Memory B cell (primary cell): ENCODE results near the gene SFTPB.

ENCODE experiments used
- ATAC-seq: fragments of 150-1000 bp; cut with Tn5 transposase; 2 replicates; pipeline ENCODE4 v1.10.0; 2021; ENCODE audit warnings: low read depth, mild to moderate bottlenecking, moderate library complexity
- DNase-seq, 2 donors: peaks; one replicate each; pipeline ENCODE4 v3.0.0; 2022; ENCODE audit warnings: low spot score in 2 of 2
- H3K27ac Mint-ChIP-seq: one replicate; pipeline ENCODE4 v1.8.0; 2022; ENCODE audit warnings: mild to moderate bottlenecking, moderate library complexity, mixed read lengths
- H3K27me3 Mint-ChIP-seq: one replicate; pipeline ENCODE4 v1.8.0; 2022; ENCODE audit warnings: mixed read lengths
- H3K36me3 Mint-ChIP-seq: one replicate; pipeline ENCODE4 v1.8.0; 2022; ENCODE audit warnings: mild to moderate bottlenecking, mixed read lengths
- H3K4me1 Mint-ChIP-seq: one replicate; pipeline ENCODE4 v1.8.0; 2022; ENCODE audit warnings: mixed read lengths
- H3K4me3 Mint-ChIP-seq: one replicate; pipeline ENCODE4 v1.8.0; 2022; ENCODE audit warnings: mild to moderate bottlenecking, moderate library complexity, mixed read lengths
- H3K9me3 Mint-ChIP-seq: one replicate; pipeline ENCODE4 v1.8.0; 2022; ENCODE audit warnings: mixed read lengths

The SFTPB gene

DNA sequence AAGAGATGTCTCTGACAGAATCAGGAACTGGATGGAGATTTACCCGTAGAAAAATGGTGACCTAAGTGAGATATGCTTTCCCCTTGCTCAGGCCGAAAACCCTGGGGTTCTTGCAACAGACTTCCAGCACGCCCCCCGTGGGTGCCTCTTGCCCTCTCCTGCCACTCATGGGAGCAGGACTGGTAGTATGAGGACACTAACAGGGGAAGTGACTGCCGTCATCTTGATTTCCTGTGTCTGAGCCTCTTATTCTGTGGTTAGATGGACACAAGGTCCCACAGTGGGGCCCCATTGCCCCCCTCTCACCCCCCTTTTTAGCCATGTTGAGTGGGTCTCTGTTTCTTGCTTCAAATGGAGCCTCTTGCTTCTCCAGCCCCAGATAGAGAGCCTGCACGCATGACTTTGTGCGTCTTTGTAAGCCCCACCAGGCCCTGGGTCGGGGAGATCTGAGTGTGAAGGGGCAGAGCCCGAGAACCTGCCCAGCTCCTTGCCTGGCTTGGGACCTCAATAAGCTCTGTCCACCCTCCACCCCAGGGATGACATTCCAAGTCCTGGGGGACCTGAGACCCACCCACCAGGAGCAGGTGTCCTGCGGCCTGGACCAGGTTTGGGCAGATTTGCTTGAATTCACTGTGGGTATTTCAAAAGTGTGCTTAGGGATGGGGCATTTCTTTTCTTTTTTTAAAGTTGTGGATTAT lies 38.7 kb upstream of the SFTPB start:
- DNase-seq: no peak
- H3K9me3 Mint-ChIP-seq: no peaks in the 10 kb centered on the region
- peaks cover 35% of the 10 kb centered on the region for H3K4me1 Mint-ChIP-seq
- H3K4me3 Mint-ChIP-seq: no peak overlapping the region
- ATAC-seq: no peak
- peak overlapping the region; percentile 66 for H3K27ac Mint-ChIP-seq
- peaks cover 9% of the 10 kb centered on the region for H3K27me3 Mint-ChIP-seq
- no peaks in the 10 kb centered on the region for H3K36me3 Mint-ChIP-seq

DNA sequence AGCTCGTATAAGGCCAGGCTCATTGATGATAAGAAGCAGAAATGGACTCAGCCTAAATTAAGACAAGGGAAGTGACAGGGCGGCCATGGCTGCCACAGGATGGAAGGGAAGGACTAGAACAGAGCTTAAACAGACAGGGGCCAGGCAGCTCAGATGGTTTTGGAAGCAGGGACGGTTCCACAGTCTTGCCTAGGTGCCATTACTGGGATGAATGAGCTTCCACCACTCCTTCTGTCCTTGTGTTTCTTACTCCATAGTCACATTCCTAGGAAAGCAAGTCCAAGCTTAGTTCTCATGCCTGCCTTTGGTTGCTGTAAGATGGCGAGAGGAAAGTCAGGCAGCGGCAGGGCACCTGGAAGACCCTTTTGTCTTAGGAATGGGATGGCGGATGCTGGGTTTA lies 38.1 kb upstream of the SFTPB start:
- H3K27me3 Mint-ChIP-seq: peaks cover 4% of the 10 kb centered on the region
- H3K9me3 Mint-ChIP-seq: no peaks in the 10 kb centered on the region
- no peaks in the 10 kb centered on the region for H3K36me3 Mint-ChIP-seq
- ATAC-seq (no peak), DNase-seq (no peak)
- H3K4me3 Mint-ChIP-seq: no peak overlapping the region
- peak overlapping the region; percentile 90 for H3K27ac Mint-ChIP-seq
- peaks cover 35% of the 10 kb centered on the region for H3K4me1 Mint-ChIP-seq

DNA sequence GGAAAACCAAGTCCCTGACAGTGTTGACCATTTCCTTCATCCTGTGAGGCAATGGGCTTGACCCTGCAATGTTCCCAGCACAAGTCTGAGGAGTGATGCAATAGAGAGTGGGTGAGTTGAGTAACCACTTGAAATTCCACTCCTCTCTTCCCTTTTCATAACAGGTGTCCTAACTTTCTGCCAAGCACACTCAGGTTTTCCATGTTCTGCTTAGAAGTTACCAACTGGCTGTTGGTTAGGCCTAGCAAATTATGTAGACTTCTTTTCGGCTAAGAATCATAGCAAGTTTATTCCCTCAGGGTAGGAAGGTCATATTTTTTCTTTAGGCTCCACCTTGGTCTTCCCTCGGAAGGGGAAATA lies 37.7 kb upstream of the SFTPB start:
- Mint-ChIP-seq H3K27me3 (peaks cover 2% of the 10 kb centered on the region), H3K4me1 (peaks cover 35% of the 10 kb centered on the region), H3K9me3 (no peaks in the 10 kb centered on the region), H3K4me3 (no peak overlapping the region), H3K36me3 (no peaks in the 10 kb centered on the region), H3K27ac (peak overlapping the region; percentile 90)
- ATAC-seq (no peak), DNase-seq (no peak)

DNA sequence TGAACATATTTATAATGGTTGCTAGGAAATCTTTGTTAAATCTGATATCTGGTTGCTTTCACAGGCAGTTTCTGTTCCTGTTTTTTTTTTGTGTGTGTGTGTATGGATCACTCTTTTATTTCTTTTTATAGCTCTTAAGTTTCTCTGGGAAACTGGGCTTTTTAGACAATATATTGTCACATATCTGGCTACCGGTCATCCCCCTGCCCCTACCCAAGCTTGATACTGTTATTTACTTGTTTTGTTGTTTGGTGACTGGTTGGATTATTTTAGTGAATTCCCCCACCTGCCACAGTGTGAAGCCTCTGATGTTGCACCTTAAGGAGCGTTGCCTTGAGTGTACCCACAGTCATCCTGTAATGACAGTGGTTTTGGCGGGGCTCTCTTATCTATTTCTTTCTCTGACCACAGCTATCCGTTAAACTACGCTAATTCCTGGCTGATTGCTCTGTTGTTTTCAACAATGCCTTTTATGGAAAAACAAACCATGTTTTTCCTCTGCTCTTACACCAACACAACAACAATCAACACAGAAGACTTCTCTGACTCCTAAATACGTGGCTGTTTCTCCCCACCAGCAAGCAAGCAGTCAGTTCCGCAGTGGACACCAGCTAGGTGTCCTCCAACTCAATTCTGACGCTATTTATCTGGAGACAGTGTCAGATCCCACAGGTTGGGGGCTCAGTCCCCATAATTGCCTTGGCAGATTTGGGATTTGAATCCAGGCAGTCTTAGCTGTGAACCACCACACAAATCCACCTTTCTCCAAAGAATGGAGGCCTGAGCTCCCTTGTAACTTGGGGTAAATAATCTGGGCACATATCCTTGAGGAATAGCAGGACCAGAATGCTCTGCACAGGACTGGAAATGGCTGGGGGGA lies 37.0 kb upstream of the SFTPB start:
- H3K36me3 Mint-ChIP-seq: no peaks in the 10 kb centered on the region
- peak overlapping the region; percentile 90 for H3K27ac Mint-ChIP-seq
- DNase-seq (peak; percentile 34 to 38), ATAC-seq (peak; percentile 70)
- no peaks in the 10 kb centered on the region for H3K27me3 Mint-ChIP-seq
- H3K4me3 Mint-ChIP-seq: peak overlapping the region; percentile 77
- peaks cover 35% of the 10 kb centered on the region for H3K4me1 Mint-ChIP-seq
- H3K9me3 Mint-ChIP-seq: no peaks in the 10 kb centered on the region

DNA sequence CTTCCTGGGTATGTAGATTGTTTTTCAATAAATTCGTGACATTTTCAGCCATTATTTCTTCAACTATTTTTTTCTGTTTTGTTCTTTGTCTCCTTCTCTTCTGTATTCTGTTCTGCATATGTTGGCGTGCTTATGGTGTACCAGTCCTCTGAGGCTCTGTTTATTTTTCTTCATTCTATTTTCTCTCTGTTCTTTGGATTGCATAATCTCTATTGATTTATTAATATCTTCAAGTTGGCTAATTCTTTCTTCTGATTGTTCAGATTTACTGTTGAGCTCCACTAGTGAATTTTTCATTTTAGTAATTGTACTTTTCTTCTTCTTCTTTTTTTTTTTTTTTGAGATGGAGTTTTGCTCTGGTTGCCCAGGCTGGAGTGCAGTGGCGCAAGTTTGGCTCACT lies 36.0 kb upstream of the SFTPB start:
- DNase-seq (no peak), ATAC-seq (no peak)
- H3K4me3 Mint-ChIP-seq: peak overlapping the region; percentile 28
- no peaks in the 10 kb centered on the region for H3K36me3 Mint-ChIP-seq
- peaks cover 35% of the 10 kb centered on the region for H3K4me1 Mint-ChIP-seq
- H3K27me3 Mint-ChIP-seq: no peaks in the 10 kb centered on the region
- peak overlapping the region; percentile 90 for H3K27ac Mint-ChIP-seq
- H3K9me3 Mint-ChIP-seq: no peaks in the 10 kb centered on the region

DNA sequence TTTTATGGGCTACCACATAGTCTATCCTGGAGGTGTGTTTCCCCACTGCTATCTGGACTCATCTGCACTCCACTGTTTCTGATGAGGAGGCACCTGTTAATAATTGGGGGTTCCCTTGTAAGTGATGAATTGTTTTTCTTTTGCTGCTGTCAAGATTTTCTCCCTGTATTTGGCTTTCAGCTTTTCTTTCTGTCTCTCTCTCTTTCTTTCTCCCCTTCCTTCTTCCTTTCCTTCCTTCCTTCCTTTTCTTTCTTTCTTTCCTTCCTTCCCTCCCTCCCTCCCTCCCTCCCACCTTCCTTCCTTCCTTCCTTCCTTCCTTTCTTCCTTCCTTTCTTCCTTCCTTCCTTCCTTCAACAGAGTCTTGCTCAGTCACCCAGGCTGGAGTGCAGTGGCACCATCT lies 35.3 kb upstream of the SFTPB start:
- no peak for ATAC-seq

DNA sequence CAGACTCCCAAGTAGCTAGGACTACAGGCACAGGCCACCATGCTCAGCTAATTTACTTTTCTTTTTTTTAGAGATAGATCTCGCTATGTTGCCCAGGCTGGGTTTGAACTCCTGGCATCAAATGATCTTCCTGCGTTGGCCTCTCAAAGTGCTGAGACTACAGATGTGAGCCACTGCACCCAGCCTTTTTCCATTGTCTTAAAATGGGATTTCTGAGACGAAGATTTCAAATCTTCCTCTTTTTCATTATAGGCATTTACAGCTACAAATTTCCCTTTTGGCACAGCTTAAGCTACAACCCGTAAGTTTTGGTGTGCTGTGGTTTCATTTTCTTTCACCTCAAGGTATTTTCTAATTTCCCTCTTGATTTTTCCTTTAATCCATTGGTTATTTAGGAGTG lies 34.8 kb upstream of the SFTPB start:
- Mint-ChIP-seq H3K27ac (peak overlapping the region; percentile 90), H3K36me3 (no peaks in the 10 kb centered on the region), H3K9me3 (no peaks in the 10 kb centered on the region), H3K4me3 (no peak overlapping the region), H3K4me1 (peaks cover 39% of the 10 kb centered on the region), H3K27me3 (no peaks in the 10 kb centered on the region)
- ATAC-seq: no peak
- no peak for DNase-seq

More for the DNA sequence above, 35.3 kb upstream of the SFTPB start:
- Mint-ChIP-seq H3K9me3 (no peaks in the 10 kb centered on the region), H3K27me3 (no peaks in the 10 kb centered on the region), H3K4me3 (no peak overlapping the region), H3K4me1 (peaks cover 39% of the 10 kb centered on the region), H3K27ac (peak overlapping the region; percentile 90), H3K36me3 (no peaks in the 10 kb centered on the region)
- DNase-seq: no peak

DNA sequence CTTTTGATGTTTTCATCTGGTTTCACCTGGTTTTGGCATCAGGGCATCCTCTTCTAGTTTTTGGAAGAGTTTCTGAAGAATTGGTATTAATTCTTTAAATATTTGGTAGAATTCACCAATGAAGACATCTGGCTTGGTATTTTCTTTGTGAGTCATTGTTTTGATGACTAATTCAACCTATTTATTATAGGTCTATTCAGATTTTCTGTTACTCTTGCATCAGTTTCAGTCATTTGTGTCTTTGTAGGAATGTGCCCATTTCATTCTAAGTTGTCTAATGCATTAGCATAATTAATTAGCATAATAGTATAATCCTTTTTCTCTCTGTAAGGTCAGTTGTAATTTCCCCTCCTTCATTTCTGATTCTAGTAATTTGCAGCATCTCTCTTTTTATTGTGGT lies 34.2 kb upstream of the SFTPB start:
- H3K4me1 Mint-ChIP-seq: peaks cover 38% of the 10 kb centered on the region
- no peaks in the 10 kb centered on the region for H3K27me3 Mint-ChIP-seq
- H3K9me3 Mint-ChIP-seq: no peaks in the 10 kb centered on the region
- DNase-seq (no peak), ATAC-seq (no peak)
- no peaks in the 10 kb centered on the region for H3K36me3 Mint-ChIP-seq
- H3K4me3 Mint-ChIP-seq: no peak overlapping the region
- peak overlapping the region; percentile 90 for H3K27ac Mint-ChIP-seq

DNA sequence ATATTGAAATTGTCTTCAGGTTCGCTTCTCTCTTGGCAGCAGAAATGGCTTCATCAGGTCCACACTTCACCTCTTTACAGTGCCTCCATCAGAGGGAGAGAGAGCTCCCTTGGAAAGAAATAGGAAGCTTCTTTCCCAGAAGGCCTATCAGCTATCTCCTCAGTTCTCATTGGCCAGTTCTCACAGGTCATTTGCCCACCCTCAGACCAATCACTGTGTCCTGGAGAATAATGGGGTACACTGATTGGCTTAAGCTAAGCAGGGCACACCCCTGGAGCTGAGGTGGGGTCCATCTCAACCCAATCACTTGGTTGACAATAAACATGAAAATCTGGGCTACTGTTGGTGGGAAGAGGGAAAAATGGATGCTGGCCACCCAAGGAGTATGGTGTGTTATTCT lies 31.3 kb upstream of the SFTPB start:
- no peak for ATAC-seq
- peaks cover 22% of the 10 kb centered on the region for H3K4me1 Mint-ChIP-seq
- DNase-seq: no peak
- H3K4me3 Mint-ChIP-seq: no peak overlapping the region
- no peaks in the 10 kb centered on the region for H3K27me3 Mint-ChIP-seq
- no peaks in the 10 kb centered on the region for H3K9me3 Mint-ChIP-seq
- H3K27ac Mint-ChIP-seq: no peak overlapping the region
- no peaks in the 10 kb centered on the region for H3K36me3 Mint-ChIP-seq

DNA sequence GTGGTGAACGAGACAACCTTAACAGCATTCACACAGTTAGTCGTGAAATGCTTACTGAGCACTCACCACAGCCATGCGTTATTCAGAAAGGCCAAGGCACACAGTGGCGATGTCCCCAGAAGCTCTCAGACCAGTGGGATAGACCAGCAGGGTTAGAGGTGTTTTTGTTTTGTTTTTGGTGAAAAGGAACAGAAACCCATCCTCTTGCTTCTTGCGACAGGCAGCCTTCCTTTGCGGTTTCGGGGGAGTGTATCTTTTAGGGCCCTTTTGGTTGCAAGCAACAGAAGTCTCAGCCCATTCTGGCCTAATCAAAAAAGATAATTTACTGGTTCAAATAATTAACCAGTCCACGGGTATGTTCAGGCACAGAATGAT lies 30.9 kb upstream of the SFTPB start:
- Mint-ChIP-seq H3K36me3 (no peaks in the 10 kb centered on the region), H3K9me3 (no peaks in the 10 kb centered on the region), H3K27me3 (no peaks in the 10 kb centered on the region), H3K4me3 (no peak overlapping the region), H3K4me1 (peaks cover 19% of the 10 kb centered on the region), H3K27ac (no peak overlapping the region)
- ATAC-seq: no peak
- DNase-seq: no peak

DNA sequence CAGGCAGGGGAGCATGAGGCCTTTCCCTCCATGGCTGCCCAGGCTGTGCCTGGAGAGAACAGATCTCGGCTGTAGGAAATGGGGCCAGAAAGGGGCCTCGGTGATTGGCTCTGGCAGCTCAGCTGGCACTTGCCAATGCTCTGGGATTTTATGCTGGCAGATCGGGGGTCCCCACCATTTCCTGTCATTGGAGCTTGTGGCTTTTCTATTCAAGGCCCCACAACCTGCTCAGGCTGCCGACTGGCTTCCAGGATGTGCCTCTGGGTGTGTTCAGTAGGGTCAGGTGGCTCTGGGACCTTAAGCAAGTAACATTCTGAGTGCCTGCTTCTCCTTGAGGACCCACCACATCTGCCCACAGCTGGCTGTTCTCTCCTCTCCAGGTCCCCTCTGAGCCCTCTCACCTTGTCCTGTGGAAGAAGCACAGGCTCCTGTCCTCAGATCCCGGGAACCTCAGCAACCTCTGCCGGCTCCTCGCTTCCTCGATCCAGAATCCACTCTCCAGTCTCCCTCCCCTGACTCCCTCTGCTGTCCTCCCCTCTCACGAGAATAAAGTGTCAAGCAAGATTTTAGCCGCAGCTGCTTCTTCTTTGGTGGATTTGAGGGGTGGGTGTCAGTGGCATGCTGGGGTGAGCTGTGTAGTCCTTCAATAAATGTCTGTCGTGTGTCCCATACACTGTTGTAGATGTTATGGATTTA lies 30.3 kb upstream of the SFTPB start:
- Mint-ChIP-seq H3K4me1 (peaks cover 15% of the 10 kb centered on the region), H3K27me3 (no peaks in the 10 kb centered on the region), H3K27ac (no peak overlapping the region), H3K9me3 (no peaks in the 10 kb centered on the region), H3K36me3 (no peaks in the 10 kb centered on the region), H3K4me3 (no peak overlapping the region)
- ATAC-seq: no peak
- DNase-seq: no peak

DNA sequence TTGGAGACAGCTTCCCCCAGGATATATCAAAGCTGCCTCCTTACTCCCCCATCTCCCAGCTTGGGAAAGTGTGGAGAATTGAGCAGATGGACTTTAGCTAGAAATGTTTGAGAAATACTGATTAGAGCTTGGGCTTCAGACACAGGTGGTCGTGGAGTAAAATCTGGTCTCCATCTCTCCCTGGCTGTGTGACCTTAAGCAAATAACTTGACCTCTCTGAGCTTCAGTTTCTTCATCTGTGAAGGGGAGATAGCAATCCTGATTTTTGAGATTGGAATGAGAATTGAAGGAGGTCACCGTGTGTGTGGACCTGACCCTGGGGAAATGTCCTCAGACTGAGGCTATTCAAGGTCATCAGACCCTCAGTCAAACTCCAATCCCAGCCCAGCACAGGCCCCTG lies 29.7 kb upstream of the SFTPB start:
- Mint-ChIP-seq H3K36me3 (no peaks in the 10 kb centered on the region), H3K27ac (no peak overlapping the region), H3K27me3 (no peaks in the 10 kb centered on the region), H3K4me1 (peaks cover 9% of the 10 kb centered on the region), H3K9me3 (no peaks in the 10 kb centered on the region), H3K4me3 (no peak overlapping the region)
- DNase-seq: no peak
- ATAC-seq: no peak

DNA sequence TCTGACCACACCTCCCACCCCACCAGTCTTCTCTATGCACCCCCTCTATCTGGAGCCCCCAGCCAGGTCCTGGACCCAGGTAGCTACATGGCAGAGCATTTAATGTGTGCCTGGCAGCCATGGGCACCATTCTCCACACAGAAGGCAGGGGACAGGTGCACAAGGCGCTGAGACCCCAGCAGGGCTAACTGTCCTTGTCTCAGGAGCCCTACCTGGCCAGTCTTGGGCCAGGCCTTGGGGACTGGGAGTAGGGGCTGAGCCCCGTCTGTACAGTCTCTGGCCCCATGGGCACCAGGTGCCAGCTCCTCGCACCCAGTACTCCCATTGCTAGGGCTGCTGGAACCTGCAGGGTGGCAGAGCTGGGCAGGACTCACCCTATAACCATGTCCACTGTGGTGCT lies 29.1 kb upstream of the SFTPB start:
- H3K4me1 Mint-ChIP-seq: peaks cover 4% of the 10 kb centered on the region
- no peak for ATAC-seq
- H3K27ac Mint-ChIP-seq: no peak overlapping the region
- H3K9me3 Mint-ChIP-seq: no peaks in the 10 kb centered on the region
- DNase-seq: no peak
- no peak overlapping the region for H3K4me3 Mint-ChIP-seq
- H3K36me3 Mint-ChIP-seq: no peaks in the 10 kb centered on the region
- H3K27me3 Mint-ChIP-seq: peaks cover under 1% of the 10 kb centered on the region
